Glutamatergic neuron (in vitro differentiated cells): ENCODE results near the gene ANKRD55. TPM values are rescaled to one million over a fixed set of nuclear protein-coding genes. Genes with fewer than 3 reads are reported as not detected.
"Not testable (repeated sequence)": the region's sequence is repeated elsewhere in the genome, so short reads cannot be mapped to it uniquely, and the experiment has no call there.

Experiments used
- DNase-seq: peaks from one replicate; pipeline ENCODE4 v3.0.0; 2022
- H3K27ac Mint-ChIP-seq: one replicate; pipeline ENCODE4 v1.8.0; 2020; ENCODE audit warnings: mild to moderate bottlenecking, mixed read lengths, inconsistent platforms; ENCODE audit not compliant: unreplicated experiment
- H3K27me3 Mint-ChIP-seq: one replicate; pipeline ENCODE4 v1.8.0; 2020; ENCODE audit warnings: mild to moderate bottlenecking, moderate library complexity, mixed read lengths, inconsistent platforms; ENCODE audit not compliant: unreplicated experiment
- H3K36me3 Mint-ChIP-seq: one replicate; pipeline ENCODE4 v1.8.0; 2020; ENCODE audit warnings: mild to moderate bottlenecking, mixed read lengths, inconsistent platforms; ENCODE audit not compliant: unreplicated experiment
- H3K4me1 Mint-ChIP-seq: one replicate; pipeline ENCODE4 v1.8.0; 2020; ENCODE audit warnings: mild to moderate bottlenecking, low read depth, mixed read lengths, inconsistent platforms; ENCODE audit not compliant: unreplicated experiment
- H3K4me3 Mint-ChIP-seq: one replicate; pipeline ENCODE4 v1.8.0; 2020; ENCODE audit warnings: mild to moderate bottlenecking, mixed read lengths, inconsistent platforms; ENCODE audit not compliant: unreplicated experiment
- H3K9me3 Mint-ChIP-seq: one replicate; pipeline ENCODE4 v1.8.0; 2020; ENCODE audit warnings: mild to moderate bottlenecking, moderate library complexity, mixed read lengths, inconsistent platforms; ENCODE audit not compliant: unreplicated experiment
- CTCF ChIP-seq: fragments of 200-600 bp; sonication (generic); IDR thresholded peaks from one replicate; pipeline ENCODE4 v1.5.0; 2021; ENCODE audit not compliant: partially characterized antibody, unreplicated experiment
- total RNA-seq: library from RNA; stranded (reverse); fragmentation: NEBNext Ultra II Directional; extraction: Animal tissue kit (Norgen Biotek cat#: 25700); gene quantifications from one replicate; pipeline ENCODE4 v1.2.1, GENCODE V29; 2021; ENCODE audit not compliant: unreplicated experiment

The ANKRD55 gene
- total RNA-seq, 1 donor from 2014 or later: not detected

- Mint-ChIP-seq H3K9me3 (no peaks in the 10 kb centered on the region), H3K27ac (no peak overlapping the region), H3K4me1 (no peaks in the 10 kb centered on the region), H3K4me3 (no peak overlapping the region), H3K36me3 (no peaks in the 10 kb centered on the region), H3K27me3 (no peaks in the 10 kb centered on the region)
- DNase-seq: no peak
- TF ChIP-seq CTCF: no peak
Measured at GRCh38 chr5:56110646-56111403, 122.3 kb downstream of the ANKRD55 start.

GRCh38 chr5:56108246-56108645 is 124.9 kb downstream of the ANKRD55 start:
- Mint-ChIP-seq H3K36me3 (no peaks in the 10 kb centered on the region), H3K27ac (no peak overlapping the region)

GRCh38 chr5:56106837-56107236 is 126.3 kb downstream of the ANKRD55 start:
- no peaks in the 10 kb centered on the region for H3K36me3 Mint-ChIP-seq
- no peaks in the 10 kb centered on the region for H3K9me3 Mint-ChIP-seq
- TF ChIP-seq CTCF: no peak
- H3K4me1 Mint-ChIP-seq: no peaks in the 10 kb centered on the region
- H3K27ac Mint-ChIP-seq: no peak overlapping the region
- H3K4me3 Mint-ChIP-seq: no peak overlapping the region
- DNase-seq: no peak
- no peaks in the 10 kb centered on the region for H3K27me3 Mint-ChIP-seq

More at GRCh38 chr5:56108246-56108645, 124.9 kb downstream of the ANKRD55 start:
- no peaks in the 10 kb centered on the region for H3K9me3 Mint-ChIP-seq
- H3K27me3 Mint-ChIP-seq: no peaks in the 10 kb centered on the region
- no peaks in the 10 kb centered on the region for H3K4me1 Mint-ChIP-seq
- no peak overlapping the region for H3K4me3 Mint-ChIP-seq
- DNase-seq: no peak
- no peak for TF ChIP-seq CTCF

GRCh38 chr5:56105511-56106291 is 127.4 kb downstream of the ANKRD55 start:
- Mint-ChIP-seq H3K9me3 (no peaks in the 10 kb centered on the region), H3K27ac (no peak overlapping the region), H3K27me3 (no peaks in the 10 kb centered on the region), H3K4me3 (no peak overlapping the region), H3K36me3 (no peaks in the 10 kb centered on the region), H3K4me1 (no peaks in the 10 kb centered on the region)
- no peak for TF ChIP-seq CTCF
- no peak for DNase-seq

GRCh38 chr5:56102889-56103288 is 130.2 kb downstream of the ANKRD55 start:
- Mint-ChIP-seq H3K36me3 (no peaks in the 10 kb centered on the region), H3K9me3 (no peaks in the 10 kb centered on the region), H3K27ac (no peak overlapping the region), H3K4me1 (no peaks in the 10 kb centered on the region), H3K4me3 (no peak overlapping the region), H3K27me3 (no peaks in the 10 kb centered on the region)
- DNase-seq: no peak
- TF ChIP-seq CTCF: no peak

- H3K27ac Mint-ChIP-seq, DNase-seq, H3K27me3 Mint-ChIP-seq, H3K36me3 Mint-ChIP-seq, H3K4me3 Mint-ChIP-seq, H3K9me3 Mint-ChIP-seq, H3K4me1 Mint-ChIP-seq: not testable (repeated sequence)
Measured at GRCh38 chr5:56102207-56102606, 130.9 kb downstream of the ANKRD55 start.
